ENCODE results near the gene FOXN3. TPM values are rescaled to one million over a fixed set of nuclear protein-coding genes. Genes with fewer than 3 reads are reported as not detected.

FOXN3 gene
- polyA plus RNA-seq, 1 of the 3 experiments (the other 2 are of a cell fraction) = 9.8 TPM

DNA sequence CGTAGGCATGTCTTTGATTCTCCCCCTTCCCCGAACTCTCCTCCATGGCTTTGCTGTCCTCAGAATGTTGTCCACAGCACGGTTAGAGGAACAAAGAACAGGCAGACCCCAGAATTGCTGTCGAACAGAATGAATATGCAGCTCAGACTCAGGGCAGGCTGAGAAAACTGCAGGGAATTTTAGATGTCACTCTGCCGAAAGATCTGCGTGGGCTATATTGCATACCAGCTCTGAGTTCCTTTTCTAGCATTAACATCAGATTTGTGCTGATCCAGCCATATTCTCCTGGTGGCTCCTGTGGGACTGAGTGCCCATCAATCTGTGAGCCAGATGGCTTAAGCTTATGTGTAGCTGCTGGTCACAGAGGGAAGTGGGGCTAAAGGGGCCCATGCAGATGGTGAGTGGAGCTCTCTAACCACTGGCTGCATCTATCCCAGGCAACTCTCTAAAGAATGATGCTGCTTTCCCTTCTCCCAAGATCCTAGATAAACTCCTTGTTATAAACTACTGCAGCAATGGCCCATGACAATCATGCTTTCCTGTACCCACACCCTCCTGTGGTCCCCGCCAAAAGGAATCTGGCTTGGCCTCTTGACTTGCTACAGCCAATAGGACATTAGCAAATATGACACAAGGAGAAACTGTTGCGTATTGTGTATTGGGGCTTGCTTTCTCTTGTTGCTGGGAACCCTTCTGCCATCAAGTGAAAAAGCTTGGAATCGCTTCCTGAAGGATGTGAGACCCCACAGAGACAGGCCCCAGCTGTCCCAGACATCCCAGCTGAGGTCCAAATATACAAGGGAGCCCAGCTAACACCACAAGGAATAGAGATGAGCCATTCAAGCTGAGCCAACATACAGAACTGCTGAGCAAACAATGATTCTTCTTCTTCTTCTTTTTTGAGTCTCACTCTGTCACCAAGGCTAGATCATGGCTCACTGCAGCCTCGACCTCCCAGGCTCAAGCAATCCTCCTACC, 101.3 kb downstream of the FOXN3 start:
- H3K9ac ChIP-seq = no peak overlapping the region
- H2AFZ ChIP-seq (ENCODE audit: low read depth) = no peak overlapping the region
- H3K27me3 ChIP-seq (ENCODE audit: insufficient read depth) = no peaks in the 10 kb centered on the region
- H3K36me3 ChIP-seq (replicated peaks in 1 of 2; ENCODE audit: control insufficient read depth in 1 of 2, insufficient read depth in 2 of 2, low read length in 1 of 2) = no peaks in the 10 kb centered on the region
- WGBS (ENCODE audit: low lambda C conversion rate) = 80% methylated on average over 8 of the region's 10 CpGs
- no peak overlapping the region for H3K27ac ChIP-seq (ENCODE audit: low read depth in 2 of 2, low read length in 1 of 2)
- POLR2A ChIA-PET = no interaction called here
- H4K20me1 ChIP-seq (ENCODE audit: insufficient read depth) = no peaks in the 10 kb centered on the region
- peaks cover 0 to 9% of the 10 kb centered on the region in 2 experiments; a peak in 1 of 4 replicates for H3K4me1 ChIP-seq (ENCODE audit: control insufficient read depth in 1 of 2, insufficient read depth in 2 of 2, low read depth in 1 of 2, low read length in 1 of 2)
- H3K9me2 ChIP-seq = no peaks in the 10 kb centered on the region
- H3K79me2 ChIP-seq (ENCODE audit: insufficient read depth) = no peaks in the 10 kb centered on the region
- TF ChIP-seq TAF1 (IDR thresholded peaks at IDR 0.05; ENCODE audit: borderline replicate concordance, low read depth, low read length) = no peak
- no peak for TF ChIP-seq SIN3A (IDR thresholded peaks at IDR 0.05; ENCODE audit: borderline replicate concordance, low read depth, low read length)
- CTCF ChIA-PET = interaction anchor here (1.0 to 1.7 kb wide), 3 partner anchors 9 to 275 kb away, joined by 3 to 8 read pairs (median 5); no protein-coding TSS in a partner anchor
- H3K9me3 ChIP-seq = no peaks in the 10 kb centered on the region
- no peak overlapping the region for H3K4me3 ChIP-seq (ENCODE audit: low read depth in 2 of 2, low read length in 1 of 2)
- H3K4me2 ChIP-seq = no peak overlapping the region
- DNase-seq = no peak
- no peaks in the 10 kb centered on the region for H3F3A ChIP-seq (replicated peaks; ENCODE audit: insufficient read depth)

DNA sequence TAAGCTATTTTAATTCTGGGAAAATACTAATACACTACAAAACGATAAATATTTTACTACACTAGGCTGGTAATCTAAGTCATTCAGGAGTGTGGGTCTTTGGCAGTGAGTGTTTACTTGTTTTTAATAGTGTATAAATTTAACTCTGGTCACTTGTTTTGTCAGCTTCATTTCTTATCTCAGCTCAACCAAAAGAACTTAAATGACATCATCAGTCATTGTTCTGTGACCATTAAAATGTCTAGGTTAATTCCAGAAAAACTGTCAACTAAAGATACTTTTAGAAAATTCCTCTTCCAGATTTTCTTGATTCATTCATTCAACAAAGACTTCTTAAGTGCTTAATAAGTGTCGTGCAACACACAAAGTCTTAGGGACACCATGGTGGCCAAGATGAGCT, 102.8 kb downstream of the FOXN3 start:
- TF ChIP-seq, protein P1, sequence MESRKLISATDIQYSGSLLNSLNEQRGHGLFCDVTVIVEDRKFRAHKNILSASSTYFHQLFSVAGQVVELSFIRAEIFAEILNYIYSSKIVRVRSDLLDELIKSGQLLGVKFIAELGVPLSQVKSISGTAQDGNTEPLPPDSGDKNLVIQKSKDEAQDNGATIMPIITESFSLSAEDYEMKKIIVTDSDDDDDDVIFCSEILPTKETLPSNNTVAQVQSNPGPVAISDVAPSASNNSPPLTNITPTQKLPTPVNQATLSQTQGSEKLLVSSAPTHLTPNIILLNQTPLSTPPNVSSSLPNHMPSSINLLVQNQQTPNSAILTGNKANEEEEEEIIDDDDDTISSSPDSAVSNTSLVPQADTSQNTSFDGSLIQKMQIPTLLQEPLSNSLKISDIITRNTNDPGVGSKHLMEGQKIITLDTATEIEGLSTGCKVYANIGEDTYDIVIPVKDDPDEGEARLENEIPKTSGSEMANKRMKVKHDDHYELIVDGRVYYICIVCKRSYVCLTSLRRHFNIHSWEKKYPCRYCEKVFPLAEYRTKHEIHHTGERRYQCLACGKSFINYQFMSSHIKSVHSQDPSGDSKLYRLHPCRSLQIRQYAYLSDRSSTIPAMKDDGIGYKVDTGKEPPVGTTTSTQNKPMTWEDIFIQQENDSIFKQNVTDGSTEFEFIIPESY (IDR thresholded peaks at IDR 0.05; ENCODE audit: borderline replicate concordance, low read depth) = no peak
- TF ChIP-seq GABPA (IDR thresholded peaks at IDR 0.05; ENCODE audit: low read depth) (no peak), TAF1 (IDR thresholded peaks at IDR 0.05; ENCODE audit: borderline replicate concordance, low read depth, low read length) (no peak), POLR2AphosphoS5 (IDR thresholded peaks at IDR 0.05; ENCODE audit: low read depth, low read length) (no peak), TEAD4 (IDR thresholded peaks at IDR 0.05; ENCODE audit: borderline replicate concordance, insufficient read depth) (no peak), NFIC (IDR thresholded peaks at IDR 0.05; ENCODE audit: borderline replicate concordance) (no peak)
- H4K20me1 ChIP-seq (ENCODE audit: insufficient read depth) = no peaks in the 10 kb centered on the region
- no peak overlapping the region for H2AFZ ChIP-seq (ENCODE audit: low read depth)
- 95% methylated on average over 2 of the region's 2 CpGs for WGBS (ENCODE audit: low lambda C conversion rate)
- H3K4me3 ChIP-seq (ENCODE audit: low read depth in 2 of 2, low read length in 1 of 2) = no peak overlapping the region
- no peaks in the 10 kb centered on the region for H3K9me2 ChIP-seq
- POLR2A ChIA-PET = interaction anchor here (0.6 kb wide), 1 partner anchor 46 kb away, joined by 3 read pairs; no protein-coding TSS in a partner anchor
- peaks cover 0 to 13% of the 10 kb centered on the region in 2 experiments; a peak in 1 of 4 replicates for H3K4me1 ChIP-seq (ENCODE audit: control insufficient read depth in 1 of 2, insufficient read depth in 2 of 2, low read depth in 1 of 2, low read length in 1 of 2)
- CTCF ChIA-PET = interaction anchor here (1.0 kb wide), 1 partner anchor 22 kb away, joined by 3 read pairs; no protein-coding TSS in a partner anchor
- no peaks in the 10 kb centered on the region for H3K36me3 ChIP-seq (replicated peaks in 1 of 2; ENCODE audit: control insufficient read depth in 1 of 2, insufficient read depth in 2 of 2, low read length in 1 of 2)
- no peaks in the 10 kb centered on the region for H3K27me3 ChIP-seq (ENCODE audit: insufficient read depth)
- no peak overlapping the region for H3K9ac ChIP-seq
- no peak overlapping the region for H3K27ac ChIP-seq (ENCODE audit: low read depth in 2 of 2, low read length in 1 of 2)
- no peaks in the 10 kb centered on the region for H3K9me3 ChIP-seq
- no peak overlapping the region for H3K4me2 ChIP-seq
- no peak for DNase-seq
- no peaks in the 10 kb centered on the region for H3F3A ChIP-seq (replicated peaks; ENCODE audit: insufficient read depth)
- no peaks in the 10 kb centered on the region for H3K79me2 ChIP-seq (ENCODE audit: insufficient read depth)

Data from SK-N-SH (cell line).